HCT116 (cell line): Measurements from ENCODE around the gene TRMO. TPM values are rescaled to one million over a fixed set of nuclear protein-coding genes. Genes with fewer than 3 reads are reported as not detected.

Experiments
- ATAC-seq: fragments of 200-7000 bp; cut with Tn5 transposase; 2 replicates; pipeline ENCODE4 v1.9.1; 2020; ENCODE audit warnings: mild to moderate bottlenecking, moderate library complexity
- BruUV-seq: library from RNA; stranded (reverse); fragments of 400-500 nt; replicated peaks from 2 replicates; lab custom pipeline; 2021; lab: Mats Ljungman, UMichigan
- CTCF ChIA-PET: fragments of 300-600 bp; sonication (Branson Sonifier 250); formaldehyde crosslinking; loops from one replicate; lab custom pipeline; 2021; ENCODE audit warnings: antibody characterized with exemption; lab: Charles Lee
- POLR2A ChIA-PET: fragments of 300-600, 350-600 bp; sonication (Branson Sonifier 250); formaldehyde crosslinking; loops from one replicate; lab custom pipeline; 2021; ENCODE audit warnings: antibody characterized with exemption; lab: Charles Lee
- RAD21 ChIA-PET, 2 experiments: fragments of 300-600 bp; sonication (Branson Sonifier 250); formaldehyde crosslinking; loops; one replicate each; lab custom pipeline; 2023; ENCODE audit warnings: low total read pairs in 2 of 2; ENCODE audit not compliant: uncharacterized antibody in 2 of 2, unreplicated experiment in 2 of 2, low non-redundant PET in 1 of 2; lab: Charles Lee
- DNase-seq: peaks from one replicate; pipeline ENCODE4 v3.0.0-alpha.2; 2010; ENCODE audit warnings: low read depth, low spot score
- H2AFZ ChIP-seq: fragments of 200-600 bp; shearing (Covaris generic), sonication (generic); 2 replicates; pipeline ENCODE4 v1.6.1; 2017; ENCODE audit warnings: low read depth, mixed run types, mixed read lengths, antibody characterized with exemption, low read length; ENCODE audit not compliant: poor library complexity, severe bottlenecking
- H3K27ac ChIP-seq: 2 replicates; pipeline ENCODE4 v1.5.1; 2012; ENCODE audit warnings: low read depth, low read length
- H3K27me3 ChIP-seq: fragments of 200-600 bp; sonication (generic); 2 replicates; pipeline ENCODE4 v1.6.1; 2016; ENCODE audit warnings: mixed run types, low read length, mixed read lengths; ENCODE audit not compliant: insufficient read depth
- H3K36me3 ChIP-seq, 2 experiments: fragments of 200-500 bp in 1 of 2; fragments of 200-600 bp in 1 of 2; sonication (Bioruptor generic) in 1 of 2; sonication (generic) in 1 of 2; 2 replicates each; pipeline versions ENCODE4 v1.5.1 to v1.6.1; 2014 to 2016; ENCODE audit warnings: low read length in 2 of 2, inconsistent platforms in 1 of 2, mixed read lengths in 1 of 2, mixed run types in 1 of 2; ENCODE audit not compliant: insufficient read depth in 2 of 2, control insufficient read depth in 1 of 2
- H3K4me1 ChIP-seq, 2 experiments: fragments of 200-600 bp in 1 of 2; sonication (generic) in 1 of 2; 2 replicates each; pipeline versions ENCODE4 v1.5.1 to v1.6.1; 2012 to 2017; ENCODE audit warnings: low read length in 2 of 2, inconsistent platforms in 1 of 2, mild to moderate bottlenecking in 1 of 2, mixed read lengths in 1 of 2, mixed run types in 1 of 2, moderate library complexity in 1 of 2; ENCODE audit not compliant: insufficient read depth in 2 of 2, control insufficient read depth in 1 of 2
- H3K4me2 ChIP-seq: fragments of 200-600 bp; sonication (generic); 2 replicates; pipeline ENCODE4 v1.6.1; 2017; ENCODE audit warnings: mixed run types, low read length, mixed read lengths
- H3K4me3 ChIP-seq, 2 experiments: fragments of 200-600 bp in 1 of 2; sonication (generic) in 1 of 2; replicated peaks in 1 of 2; 2 replicates each; pipeline ENCODE4 v1.5.1; 2011 to 2016; ENCODE audit warnings: low read length in 2 of 2, control low read depth in 1 of 2, low read depth in 1 of 2, mild to moderate bottlenecking in 1 of 2, mixed read lengths in 1 of 2, mixed run types in 1 of 2
- H3K79me2 ChIP-seq: fragments of 200-600 bp; sonication (generic); 2 replicates; pipeline ENCODE4 v1.6.1; 2017; ENCODE audit warnings: mild to moderate bottlenecking, mixed run types, low read length, moderate library complexity, mixed read lengths; ENCODE audit not compliant: insufficient read depth
- H3K9ac ChIP-seq: fragments of 200-600 bp; sonication (generic); 2 replicates; pipeline ENCODE4 v1.6.1; 2016; ENCODE audit warnings: low read length, mixed read lengths
- H3K9me2 ChIP-seq: fragments of 200-600 bp; sonication (generic), shearing (Covaris generic); 2 replicates; pipeline ENCODE4 v1.6.1; 2017; ENCODE audit warnings: mixed run types, mild to moderate bottlenecking, moderate library complexity; ENCODE audit not compliant: insufficient read depth
- H3K9me3 ChIP-seq, 2 experiments: fragments of 200-500 bp in 1 of 2; fragments of 200-600 bp in 1 of 2; sonication (Bioruptor generic) in 1 of 2; sonication (generic) in 1 of 2; 2 replicates each; pipeline ENCODE4 v1.6.1; 2014 to 2017; ENCODE audit warnings: low read length in 2 of 2, mixed read lengths in 2 of 2, inconsistent platforms in 1 of 2, low read depth in 1 of 2, mild to moderate bottlenecking in 1 of 2, mixed run types in 1 of 2, moderate library complexity in 1 of 2; ENCODE audit not compliant: control insufficient read depth in 1 of 2, insufficient read depth in 1 of 2
- H4K20me1 ChIP-seq: fragments of 200-600 bp; sonication (generic), shearing (Covaris generic); 2 replicates; pipeline ENCODE4 v1.6.1; 2017; ENCODE audit warnings: mixed run types, mild to moderate bottlenecking, moderate library complexity; ENCODE audit not compliant: insufficient read depth
- CBX3 ChIP-seq: IDR thresholded peaks from 2 replicates; pipeline ENCODE4 v1.6.1; 2012; ENCODE audit warnings: low read depth
- CEBPB ChIP-seq: IDR thresholded peaks from 2 replicates; pipeline ENCODE4 v1.6.1; 2012; ENCODE audit warnings: low read depth
- CTCF ChIP-seq, 3 experiments: fragments of 200-600 bp in 1 of 3; sonication (generic) in 1 of 3; IDR thresholded peaks in 2 of 3; conservative IDR thresholded peaks in 1 of 3; 2 replicates each; pipeline ENCODE4 v1.5.1; 2012 to 2017; ENCODE audit warnings: low read depth in 2 of 3, low read length in 2 of 3, antibody characterized with exemption in 1 of 3, borderline replicate concordance in 1 of 3, control low read depth in 1 of 3, mild to moderate bottlenecking in 1 of 3, mixed read lengths in 1 of 3, mixed run types in 1 of 3, moderate library complexity in 1 of 3; ENCODE audit not compliant: insufficient read depth in 1 of 3
- EGR1 ChIP-seq: IDR thresholded peaks from 2 replicates; pipeline ENCODE4 v1.6.1; 2012; ENCODE audit warnings: low read depth
- ELF1 ChIP-seq: IDR thresholded peaks from 2 replicates; pipeline ENCODE4 v1.6.1; 2012; ENCODE audit warnings: low read depth, borderline replicate concordance
- FOSL1 ChIP-seq: IDR thresholded peaks from 2 replicates; pipeline ENCODE4 v1.6.1; 2012; ENCODE audit warnings: low read depth
- JUND ChIP-seq: IDR thresholded peaks from 2 replicates; pipeline ENCODE4 v1.6.1; 2012
- MAX ChIP-seq: IDR thresholded peaks from 2 replicates; pipeline ENCODE4 v1.6.1; 2012
- POLR2A ChIP-seq: IDR thresholded peaks from 2 replicates; pipeline ENCODE4 v1.7.0; 2011; ENCODE audit warnings: borderline replicate concordance; ENCODE audit not compliant: insufficient read depth, insufficient read length; ENCODE audit errors: extremely low read depth
- RAD21 ChIP-seq: IDR thresholded peaks from 2 replicates; pipeline ENCODE4 v1.6.1; 2012; ENCODE audit warnings: low read depth, mild to moderate bottlenecking
- SIN3A ChIP-seq: IDR thresholded peaks from 2 replicates; pipeline ENCODE4 v1.6.1; 2012; ENCODE audit warnings: low read depth
- SP1 ChIP-seq: IDR thresholded peaks from 2 replicates; pipeline ENCODE4 v1.6.1; 2012; ENCODE audit warnings: low read depth
- SRF ChIP-seq: IDR thresholded peaks from 2 replicates; pipeline ENCODE4 v1.6.1; 2012; ENCODE audit warnings: low read depth
- TCF7L2 ChIP-seq: IDR thresholded peaks from 2 replicates; pipeline ENCODE4 v1.7.0; 2011; ENCODE audit warnings: borderline replicate concordance, inconsistent platforms; ENCODE audit not compliant: insufficient read depth, insufficient read length; ENCODE audit errors: extremely low read depth
- YY1 ChIP-seq: IDR thresholded peaks from 2 replicates; pipeline ENCODE4 v1.6.1; 2011; ENCODE audit warnings: low read length, low read depth, moderate library complexity, mild to moderate bottlenecking; ENCODE audit not compliant: insufficient replicate concordance; ENCODE audit errors: extremely low read depth
- ZFX ChIP-seq: fragments of 450-650 bp; IDR thresholded peaks from 2 replicates; pipeline ENCODE4 v1.6.1; 2017
- ZNF274 ChIP-seq: fragments of 200-500 bp; sonication (Bioruptor generic); IDR thresholded peaks from 2 replicates; pipeline ENCODE4 v1.6.1; 2014; ENCODE audit warnings: mild to moderate bottlenecking, low read depth, low read length, inconsistent platforms
- intact Hi-C: fragments of 100-400 bp; cut with micrococcal nuclease; formaldehyde crosslinking; loops from 2 replicates; pipeline ENCODE4 v1.10.0; 2022
- total RNA-seq: library from RNA; stranded (reverse); gene quantifications from one replicate; pipeline ENCODE4 v1.2.1, GENCODE V29; 2021; ENCODE audit not compliant: unreplicated experiment
- TF ChIP-seq, protein P1 (sequence below): IDR thresholded peaks from 2 replicates; pipeline ENCODE4 v1.6.1; 2011; ENCODE audit warnings: mild to moderate bottlenecking, low read length, moderate library complexity; ENCODE audit not compliant: insufficient replicate concordance; ENCODE audit errors: extremely low read depth
- TF ChIP-seq, protein P2 (sequence below): IDR thresholded peaks from 2 replicates; pipeline ENCODE4 v1.6.1; 2012; ENCODE audit warnings: low read depth
- TF ChIP-seq, protein P3 (sequence below): IDR thresholded peaks from 2 replicates; pipeline ENCODE4 v1.6.1; 2012

Gene TRMO
- total RNA-seq, 1 experiment from 2014 or later, result 10.2 TPM

GRCh38 chr9:97906236-97906831 lies 16.0 kb downstream of the TRMO start:
- ChIA-PET POLR2A (no interaction called here), CTCF (interaction anchor here (1.4 kb wide), 1 partner anchor 16 kb away, joined by 3 read pairs; no protein-coding TSS in a partner anchor), RAD21 (no interaction called here)
- peaks cover 0 to 8% of the 10 kb centered on the region in 2 experiments; a peak in 1 of 4 replicates for H3K36me3 ChIP-seq
- no peak overlapping the region for H3K9ac ChIP-seq
- H3K9me3 ChIP-seq, result no peaks in the 10 kb centered on the region
- BruUV-seq, result no TSS peak
- TF ChIP-seq SRF (no peak), POLR2A (no peak), RAD21 (no peak), TCF7L2 (no peak), SP1 (no peak), CTCF (IDR thresholded peaks at IDR 0.05 in 2 of 3, conservative IDR thresholded peaks at IDR 0.05 in 1 of 3; ENCODE audit: borderline replicate concordance in 1 of 3, insufficient read depth in 1 of 3, low read depth in 2 of 3, low read length in 2 of 3) (no peak), ZFX (no peak), SIN3A (no peak), ZNF274 (no peak), CBX3 (no peak), MAX (no peak), FOSL1 (no peak), YY1 (no peak), ELF1 (no peak), CEBPB (no peak), JUND (no peak), EGR1 (no peak)
- TF ChIP-seq, protein P1, sequence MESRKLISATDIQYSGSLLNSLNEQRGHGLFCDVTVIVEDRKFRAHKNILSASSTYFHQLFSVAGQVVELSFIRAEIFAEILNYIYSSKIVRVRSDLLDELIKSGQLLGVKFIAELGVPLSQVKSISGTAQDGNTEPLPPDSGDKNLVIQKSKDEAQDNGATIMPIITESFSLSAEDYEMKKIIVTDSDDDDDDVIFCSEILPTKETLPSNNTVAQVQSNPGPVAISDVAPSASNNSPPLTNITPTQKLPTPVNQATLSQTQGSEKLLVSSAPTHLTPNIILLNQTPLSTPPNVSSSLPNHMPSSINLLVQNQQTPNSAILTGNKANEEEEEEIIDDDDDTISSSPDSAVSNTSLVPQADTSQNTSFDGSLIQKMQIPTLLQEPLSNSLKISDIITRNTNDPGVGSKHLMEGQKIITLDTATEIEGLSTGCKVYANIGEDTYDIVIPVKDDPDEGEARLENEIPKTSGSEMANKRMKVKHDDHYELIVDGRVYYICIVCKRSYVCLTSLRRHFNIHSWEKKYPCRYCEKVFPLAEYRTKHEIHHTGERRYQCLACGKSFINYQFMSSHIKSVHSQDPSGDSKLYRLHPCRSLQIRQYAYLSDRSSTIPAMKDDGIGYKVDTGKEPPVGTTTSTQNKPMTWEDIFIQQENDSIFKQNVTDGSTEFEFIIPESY, result no peak
- TF ChIP-seq, protein P2, sequence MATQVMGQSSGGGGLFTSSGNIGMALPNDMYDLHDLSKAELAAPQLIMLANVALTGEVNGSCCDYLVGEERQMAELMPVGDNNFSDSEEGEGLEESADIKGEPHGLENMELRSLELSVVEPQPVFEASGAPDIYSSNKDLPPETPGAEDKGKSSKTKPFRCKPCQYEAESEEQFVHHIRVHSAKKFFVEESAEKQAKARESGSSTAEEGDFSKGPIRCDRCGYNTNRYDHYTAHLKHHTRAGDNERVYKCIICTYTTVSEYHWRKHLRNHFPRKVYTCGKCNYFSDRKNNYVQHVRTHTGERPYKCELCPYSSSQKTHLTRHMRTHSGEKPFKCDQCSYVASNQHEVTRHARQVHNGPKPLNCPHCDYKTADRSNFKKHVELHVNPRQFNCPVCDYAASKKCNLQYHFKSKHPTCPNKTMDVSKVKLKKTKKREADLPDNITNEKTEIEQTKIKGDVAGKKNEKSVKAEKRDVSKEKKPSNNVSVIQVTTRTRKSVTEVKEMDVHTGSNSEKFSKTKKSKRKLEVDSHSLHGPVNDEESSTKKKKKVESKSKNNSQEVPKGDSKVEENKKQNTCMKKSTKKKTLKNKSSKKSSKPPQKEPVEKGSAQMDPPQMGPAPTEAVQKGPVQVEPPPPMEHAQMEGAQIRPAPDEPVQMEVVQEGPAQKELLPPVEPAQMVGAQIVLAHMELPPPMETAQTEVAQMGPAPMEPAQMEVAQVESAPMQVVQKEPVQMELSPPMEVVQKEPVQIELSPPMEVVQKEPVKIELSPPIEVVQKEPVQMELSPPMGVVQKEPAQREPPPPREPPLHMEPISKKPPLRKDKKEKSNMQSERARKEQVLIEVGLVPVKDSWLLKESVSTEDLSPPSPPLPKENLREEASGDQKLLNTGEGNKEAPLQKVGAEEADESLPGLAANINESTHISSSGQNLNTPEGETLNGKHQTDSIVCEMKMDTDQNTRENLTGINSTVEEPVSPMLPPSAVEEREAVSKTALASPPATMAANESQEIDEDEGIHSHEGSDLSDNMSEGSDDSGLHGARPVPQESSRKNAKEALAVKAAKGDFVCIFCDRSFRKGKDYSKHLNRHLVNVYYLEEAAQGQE, result no peak
- TF ChIP-seq, protein P3, sequence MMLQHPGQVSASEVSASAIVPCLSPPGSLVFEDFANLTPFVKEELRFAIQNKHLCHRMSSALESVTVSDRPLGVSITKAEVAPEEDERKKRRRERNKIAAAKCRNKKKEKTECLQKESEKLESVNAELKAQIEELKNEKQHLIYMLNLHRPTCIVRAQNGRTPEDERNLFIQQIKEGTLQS, result no peak
- DNase-seq (no peak), ATAC-seq (no peak)
- H3K79me2 ChIP-seq, result no peaks in the 10 kb centered on the region
- no peaks in the 10 kb centered on the region for H3K9me2 ChIP-seq
- no peak overlapping the region for H3K27ac ChIP-seq
- no peak overlapping the region for H3K4me3 ChIP-seq
- no peak overlapping the region for H3K4me2 ChIP-seq
- H2AFZ ChIP-seq, result no peak overlapping the region
- no peaks in the 10 kb centered on the region for H3K4me1 ChIP-seq
- H3K27me3 ChIP-seq, result no peaks in the 10 kb centered on the region
- no peaks in the 10 kb centered on the region for H4K20me1 ChIP-seq
- intact Hi-C loops, result no loop called here
